K562 (cell line): ENCODE data around the gene ZC3H11A. TPM values are rescaled to one million over a fixed set of nuclear protein-coding genes. Genes with fewer than 3 reads are reported as not detected.
A peak's percentile ranks its signal among the peaks of the same experiment; 100 is the strongest.

ENCODE experiments used
- GATAD2B ChIP-seq: fragments of 450-650 bp; IDR thresholded peaks from 2 replicates; pipeline ENCODE4 v1.6.1; 2017; ENCODE audit warnings: mild to moderate bottlenecking, borderline replicate concordance
- NFIX ChIP-seq: fragments of 250-450 bp; sonication (Bioruptor Pico); IDR thresholded peaks from 2 replicates; pipeline ENCODE4 v1.4.0; 2020; ENCODE audit warnings: low read depth, mild to moderate bottlenecking, moderate library complexity
- RCOR1 ChIP-seq, 2 experiments: IDR thresholded peaks; 2 replicates each; pipeline ENCODE4 v1.6.1; 2012; ENCODE audit warnings: low read depth in 2 of 2, low read length in 2 of 2, borderline replicate concordance in 1 of 2, improper control_type of control experiment in 1 of 2
- SMARCA5 ChIP-seq: fragments of 450-650 bp; IDR thresholded peaks from 2 replicates; pipeline ENCODE4 v1.6.1; 2016
- SRF ChIP-seq, 2 experiments: fragments of 250-450, 450-650 bp in 1 of 2; sonication (Bioruptor Pico) in 1 of 2; sonication (generic) in 1 of 2; formaldehyde crosslinking; IDR thresholded peaks; 2 replicates each; pipeline versions ENCODE4 v1.5.0 to v1.5.1; 2020 to 2022; ENCODE audit warnings: mild to moderate bottlenecking in 1 of 2, missing genetic modification reagents in 1 of 2
- ZNF57 ChIP-seq: fragments of 450-650 bp; formaldehyde crosslinking; IDR thresholded peaks from 2 replicates; pipeline ENCODE4 v1.4.0; 2020; ENCODE audit warnings: mild to moderate bottlenecking, moderate library complexity
- ZNF785 ChIP-seq: fragments of 250-450 bp; sonication (Bioruptor Pico); IDR thresholded peaks from 2 replicates; pipeline ENCODE4 v1.4.0; 2020; ENCODE audit warnings: mild to moderate bottlenecking
- polyA plus RNA-seq, 8 experiments: library from polyadenylated mRNA; depleted of rRNA in 4 of 8; stranded (reverse) in 5 of 8; unstranded in 3 of 8; fragments of >200 nt; fragmentation: Nextera tagmentation in 2 of 8; fragmentation: Illumina TruSeq in 1 of 8; extraction: Ambion mirVana in 2 of 8; extraction: Trizol in 1 of 8; gene quantifications; 2 replicates each; pipeline versions ENCODE4 v1.2.1 to v1.2.3, GENCODE V29; 2011 to 2014; ENCODE audit warnings: inconsistent platforms in 1 of 8, missing spikeins in 1 of 8
- total RNA-seq, 7 experiments: library from RNA; depleted of rRNA in 6 of 7; stranded (reverse); fragments of >200 nt in 6 of 7; fragmentation: Illumina TruSeq in 2 of 7; extraction: Trizol in 2 of 7; gene quantifications; 2 replicates each; pipeline versions ENCODE4 v1.2.1 to v1.2.3, GENCODE V29; 2011 to 2021; ENCODE audit warnings: low replicate concordance in 1 of 7
- TF ChIP-seq, protein P1 (sequence below): fragments of 450-650 bp; IDR thresholded peaks from 2 replicates; pipeline ENCODE4 v1.6.1; 2016; ENCODE audit warnings: low read depth
- TF ChIP-seq, protein P2 (sequence below), 3 experiments: fragments of 200-800 bp in 1 of 3; sonication (Bioruptor generic) in 1 of 3; sonication (generic) in 1 of 3; formaldehyde crosslinking in 1 of 3; IDR thresholded peaks; 2 replicates each; pipeline versions ENCODE4 v1.6.1 to v1.8.0; 2016 to 2022; ENCODE audit warnings: mild to moderate bottlenecking in 2 of 3, missing compliant biosample characterization in 2 of 3, missing genetic modification characterization in 2 of 3, missing genetic modification reagents in 1 of 3
- TF ChIP-seq, protein P3 (sequence below): sonication (generic); formaldehyde crosslinking; IDR thresholded peaks from 2 replicates; pipeline ENCODE4 v1.8.0; 2023; ENCODE audit warnings: mild to moderate bottlenecking, missing genetic modification reagents
- TF ChIP-seq, protein P4 (sequence below): fragments of 450-650 bp; formaldehyde crosslinking; IDR thresholded peaks from 2 replicates; pipeline ENCODE4 v1.4.0; 2020; ENCODE audit warnings: mild to moderate bottlenecking, moderate library complexity

ZC3H11A gene
- total and polyA plus RNA-seq, 9 of the 15 experiments (the other 6 are each of a cell fraction or from before 2014, with no cell fraction given), result 34.2 to 137 (median 102) TPM

DNA sequence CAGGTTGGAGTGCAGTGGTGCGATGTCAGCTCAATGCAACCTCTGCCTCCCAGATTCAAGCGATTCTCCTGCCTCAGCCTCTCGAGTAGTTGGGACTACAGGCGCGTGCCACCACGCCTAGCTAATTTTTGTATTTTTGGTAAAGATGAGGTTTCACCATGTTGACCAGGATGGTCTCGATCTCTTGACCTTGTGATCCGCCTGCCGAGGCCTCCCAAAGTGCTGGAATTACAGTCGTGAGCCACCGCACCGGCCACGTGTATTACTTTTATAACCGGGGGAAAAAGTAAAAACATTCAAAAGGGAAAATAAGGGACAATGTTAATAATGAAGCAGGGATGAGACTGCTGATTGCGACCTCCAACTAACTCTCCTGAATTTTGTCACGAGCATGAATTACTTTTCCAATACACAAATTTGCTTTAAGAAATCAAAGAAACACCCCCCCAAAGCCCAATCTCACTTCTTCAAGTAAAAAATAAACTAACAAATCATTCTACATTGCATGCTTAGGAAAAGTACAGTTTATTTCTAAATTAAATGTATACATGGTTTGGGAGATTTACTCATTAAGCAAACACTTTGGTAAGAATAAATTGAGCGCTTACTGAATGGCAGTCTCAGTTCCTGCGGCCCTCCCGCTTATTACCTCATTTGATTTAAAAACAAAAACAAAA, 521 bp upstream of the ZC3H11A start (continued):
- TF ChIP-seq, protein P1, sequence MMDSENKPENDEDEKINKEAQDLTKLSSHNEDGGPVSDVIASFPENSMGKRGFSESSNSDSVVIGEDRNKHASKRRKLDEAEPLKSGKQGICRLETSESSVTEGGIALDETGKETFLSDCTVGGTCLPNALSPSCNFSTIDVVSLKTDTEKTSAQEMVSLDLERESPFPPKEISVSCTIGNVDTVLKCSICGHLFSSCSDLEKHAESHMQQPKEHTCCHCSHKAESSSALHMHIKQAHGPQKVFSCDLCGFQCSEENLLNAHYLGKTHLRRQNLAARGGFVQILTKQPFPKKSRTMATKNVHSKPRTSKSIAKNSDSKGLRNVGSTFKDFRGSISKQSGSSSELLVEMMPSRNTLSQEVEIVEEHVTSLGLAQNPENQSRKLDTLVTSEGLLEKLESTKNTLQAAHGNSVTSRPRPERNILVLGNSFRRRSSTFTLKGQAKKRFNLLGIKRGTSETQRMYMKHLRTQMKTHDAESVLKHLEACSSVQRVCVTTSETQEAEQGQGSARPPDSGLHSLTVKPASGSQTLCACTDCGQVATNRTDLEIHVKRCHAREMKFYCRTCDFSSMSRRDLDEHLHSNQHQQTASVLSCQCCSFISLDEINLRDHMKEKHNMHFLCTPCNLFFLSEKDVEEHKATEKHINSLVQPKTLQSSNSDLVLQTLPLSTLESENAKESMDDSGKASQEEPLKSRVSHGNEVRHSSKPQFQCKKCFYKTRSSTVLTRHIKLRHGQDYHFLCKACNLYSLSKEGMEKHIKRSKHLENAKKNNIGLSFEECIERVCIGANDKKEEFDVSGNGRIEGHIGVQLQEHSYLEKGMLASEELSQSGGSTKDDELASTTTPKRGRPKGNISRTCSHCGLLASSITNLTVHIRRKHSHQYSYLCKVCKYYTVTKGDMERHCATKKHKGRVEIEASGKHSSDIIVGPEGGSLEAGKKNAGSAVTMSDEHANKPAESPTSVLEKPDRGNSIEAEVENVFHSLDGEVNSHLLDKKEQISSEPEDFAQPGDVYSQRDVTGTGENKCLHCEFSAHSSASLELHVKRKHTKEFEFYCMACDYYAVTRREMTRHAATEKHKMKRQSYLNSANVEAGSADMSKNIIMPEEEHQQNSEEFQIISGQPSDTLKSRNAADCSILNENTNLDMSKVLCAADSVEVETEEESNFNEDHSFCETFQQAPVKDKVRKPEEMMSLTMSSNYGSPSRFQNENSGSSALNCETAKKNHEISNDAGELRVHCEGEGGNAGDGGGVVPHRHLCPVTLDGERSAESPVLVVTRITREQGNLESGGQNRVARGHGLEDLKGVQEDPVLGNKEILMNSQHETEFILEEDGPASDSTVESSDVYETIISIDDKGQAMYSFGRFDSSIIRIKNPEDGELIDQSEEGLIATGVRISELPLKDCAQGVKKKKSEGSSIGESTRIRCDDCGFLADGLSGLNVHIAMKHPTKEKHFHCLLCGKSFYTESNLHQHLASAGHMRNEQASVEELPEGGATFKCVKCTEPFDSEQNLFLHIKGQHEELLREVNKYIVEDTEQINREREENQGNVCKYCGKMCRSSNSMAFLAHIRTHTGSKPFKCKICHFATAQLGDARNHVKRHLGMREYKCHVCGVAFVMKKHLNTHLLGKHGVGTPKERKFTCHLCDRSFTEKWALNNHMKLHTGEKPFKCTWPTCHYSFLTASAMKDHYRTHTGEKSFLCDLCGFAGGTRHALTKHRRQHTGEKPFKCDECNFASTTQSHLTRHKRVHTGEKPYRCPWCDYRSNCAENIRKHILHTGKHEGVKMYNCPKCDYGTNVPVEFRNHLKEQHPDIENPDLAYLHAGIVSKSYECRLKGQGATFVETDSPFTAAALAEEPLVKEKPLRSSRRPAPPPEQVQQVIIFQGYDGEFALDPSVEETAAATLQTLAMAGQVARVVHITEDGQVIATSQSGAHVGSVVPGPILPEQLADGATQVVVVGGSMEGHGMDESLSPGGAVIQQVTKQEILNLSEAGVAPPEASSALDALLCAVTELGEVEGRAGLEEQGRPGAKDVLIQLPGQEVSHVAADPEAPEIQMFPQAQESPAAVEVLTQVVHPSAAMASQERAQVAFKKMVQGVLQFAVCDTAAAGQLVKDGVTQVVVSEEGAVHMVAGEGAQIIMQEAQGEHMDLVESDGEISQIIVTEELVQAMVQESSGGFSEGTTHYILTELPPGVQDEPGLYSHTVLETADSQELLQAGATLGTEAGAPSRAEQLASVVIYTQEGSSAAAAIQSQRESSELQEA, result no peak
- TF ChIP-seq SRF (CRISPR knock-in tag; IDR thresholded peaks at IDR 0.05), result no peak
- TF ChIP-seq, protein P2, sequence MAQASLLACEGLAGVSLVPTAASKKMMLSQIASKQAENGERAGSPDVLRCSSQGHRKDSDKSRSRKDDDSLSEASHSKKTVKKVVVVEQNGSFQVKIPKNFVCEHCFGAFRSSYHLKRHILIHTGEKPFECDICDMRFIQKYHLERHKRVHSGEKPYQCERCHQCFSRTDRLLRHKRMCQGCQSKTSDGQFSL (CRISPR knock-in tag; IDR thresholded peaks at IDR 0.05), result no peak
- TF ChIP-seq, protein P2 (tag; IDR thresholded peaks at IDR 0.05), result 0 out of 4 replicates have a peak, but pooled peaks of 1 of the 2 experiments have one; percentile 37
- TF ChIP-seq, protein P3, sequence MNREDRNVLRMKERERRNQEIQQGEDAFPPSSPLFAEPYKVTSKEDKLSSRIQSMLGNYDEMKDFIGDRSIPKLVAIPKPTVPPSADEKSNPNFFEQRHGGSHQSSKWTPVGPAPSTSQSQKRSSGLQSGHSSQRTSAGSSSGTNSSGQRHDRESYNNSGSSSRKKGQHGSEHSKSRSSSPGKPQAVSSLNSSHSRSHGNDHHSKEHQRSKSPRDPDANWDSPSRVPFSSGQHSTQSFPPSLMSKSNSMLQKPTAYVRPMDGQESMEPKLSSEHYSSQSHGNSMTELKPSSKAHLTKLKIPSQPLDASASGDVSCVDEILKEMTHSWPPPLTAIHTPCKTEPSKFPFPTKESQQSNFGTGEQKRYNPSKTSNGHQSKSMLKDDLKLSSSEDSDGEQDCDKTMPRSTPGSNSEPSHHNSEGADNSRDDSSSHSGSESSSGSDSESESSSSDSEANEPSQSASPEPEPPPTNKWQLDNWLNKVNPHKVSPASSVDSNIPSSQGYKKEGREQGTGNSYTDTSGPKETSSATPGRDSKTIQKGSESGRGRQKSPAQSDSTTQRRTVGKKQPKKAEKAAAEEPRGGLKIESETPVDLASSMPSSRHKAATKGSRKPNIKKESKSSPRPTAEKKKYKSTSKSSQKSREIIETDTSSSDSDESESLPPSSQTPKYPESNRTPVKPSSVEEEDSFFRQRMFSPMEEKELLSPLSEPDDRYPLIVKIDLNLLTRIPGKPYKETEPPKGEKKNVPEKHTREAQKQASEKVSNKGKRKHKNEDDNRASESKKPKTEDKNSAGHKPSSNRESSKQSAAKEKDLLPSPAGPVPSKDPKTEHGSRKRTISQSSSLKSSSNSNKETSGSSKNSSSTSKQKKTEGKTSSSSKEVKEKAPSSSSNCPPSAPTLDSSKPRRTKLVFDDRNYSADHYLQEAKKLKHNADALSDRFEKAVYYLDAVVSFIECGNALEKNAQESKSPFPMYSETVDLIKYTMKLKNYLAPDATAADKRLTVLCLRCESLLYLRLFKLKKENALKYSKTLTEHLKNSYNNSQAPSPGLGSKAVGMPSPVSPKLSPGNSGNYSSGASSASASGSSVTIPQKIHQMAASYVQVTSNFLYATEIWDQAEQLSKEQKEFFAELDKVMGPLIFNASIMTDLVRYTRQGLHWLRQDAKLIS (CRISPR knock-in tag), result 0 out of 2 replicates have a peak, but pooled peaks have one; percentile 52
- no peak for TF ChIP-seq SMARCA5
- TF ChIP-seq NFIX (CRISPR knock-in tag), result 0 out of 2 replicates have a peak, but pooled peaks have one; percentile 17
- peak; percentile 41; the same call in 1 of the 2 replicates for TF ChIP-seq GATAD2B
- no peak for TF ChIP-seq RCOR1 (IDR thresholded peaks at IDR 0.05; ENCODE audit: borderline replicate concordance in 1 of 2, low read depth in 2 of 2, low read length in 2 of 2)
- no peak for TF ChIP-seq ZNF785 (CRISPR knock-in tag)
- TF ChIP-seq, protein P4, sequence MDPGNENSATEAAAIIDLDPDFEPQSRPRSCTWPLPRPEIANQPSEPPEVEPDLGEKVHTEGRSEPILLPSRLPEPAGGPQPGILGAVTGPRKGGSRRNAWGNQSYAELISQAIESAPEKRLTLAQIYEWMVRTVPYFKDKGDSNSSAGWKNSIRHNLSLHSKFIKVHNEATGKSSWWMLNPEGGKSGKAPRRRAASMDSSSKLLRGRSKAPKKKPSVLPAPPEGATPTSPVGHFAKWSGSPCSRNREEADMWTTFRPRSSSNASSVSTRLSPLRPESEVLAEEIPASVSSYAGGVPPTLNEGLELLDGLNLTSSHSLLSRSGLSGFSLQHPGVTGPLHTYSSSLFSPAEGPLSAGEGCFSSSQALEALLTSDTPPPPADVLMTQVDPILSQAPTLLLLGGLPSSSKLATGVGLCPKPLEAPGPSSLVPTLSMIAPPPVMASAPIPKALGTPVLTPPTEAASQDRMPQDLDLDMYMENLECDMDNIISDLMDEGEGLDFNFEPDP, result no peak
- no peak for TF ChIP-seq ZNF57 (CRISPR knock-in tag)
